GM18505 (cell line): ENCODE data around the gene LAMB1.

Experiments
- ATAC-seq: cut with Tn5 transposase; IDR thresholded peaks from one replicate; pipeline ENCODE4 v1.9.1; 2021; ENCODE audit not compliant: unreplicated experiment
- POLR2A ChIP-seq: IDR thresholded peaks from 4 replicates; pipeline ENCODE4 v1.6.1; 2011; ENCODE audit warnings: borderline replicate concordance; ENCODE audit not compliant: insufficient read depth, insufficient read length; ENCODE audit errors: extremely low read depth

Gene LAMB1

GRCh38 chr7:107946881-107947280, 56.1 kb downstream of the LAMB1 start:
- no peak for TF ChIP-seq POLR2A
- ATAC-seq, result no peak

GRCh38 chr7:107946451-107946850, 56.5 kb downstream of the LAMB1 start:
- no peak for TF ChIP-seq POLR2A
- ATAC-seq, result no peak

GRCh38 chr7:107945332-107945731, 57.6 kb downstream of the LAMB1 start:
- no peak for TF ChIP-seq POLR2A
- ATAC-seq, result no peak

- no peak for TF ChIP-seq POLR2A
- no peak for ATAC-seq
Measured at GRCh38 chr7:107944411-107945169, 58.4 kb downstream of the LAMB1 start.

DNA sequence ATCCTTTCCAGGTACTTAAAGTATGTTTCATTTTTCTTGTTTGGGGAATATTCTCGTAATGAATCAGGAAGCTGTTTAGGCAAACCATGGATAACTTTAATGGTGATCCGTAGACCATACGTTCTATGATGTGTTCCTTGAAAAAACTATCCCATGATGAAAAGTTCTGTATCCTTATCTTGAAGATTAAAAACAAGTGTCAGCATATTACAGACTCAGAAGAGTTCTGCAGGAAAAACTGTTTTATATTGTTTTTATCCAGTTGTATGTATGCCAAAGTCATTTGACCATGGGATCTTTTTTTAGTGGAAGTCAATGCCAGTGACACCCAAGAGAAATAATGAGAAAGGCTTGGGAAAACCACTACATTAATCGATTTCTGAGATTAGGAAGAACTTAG, 59.9 kb downstream of the LAMB1 start:
- no peak for TF ChIP-seq POLR2A
- ATAC-seq, result no peak

DNA sequence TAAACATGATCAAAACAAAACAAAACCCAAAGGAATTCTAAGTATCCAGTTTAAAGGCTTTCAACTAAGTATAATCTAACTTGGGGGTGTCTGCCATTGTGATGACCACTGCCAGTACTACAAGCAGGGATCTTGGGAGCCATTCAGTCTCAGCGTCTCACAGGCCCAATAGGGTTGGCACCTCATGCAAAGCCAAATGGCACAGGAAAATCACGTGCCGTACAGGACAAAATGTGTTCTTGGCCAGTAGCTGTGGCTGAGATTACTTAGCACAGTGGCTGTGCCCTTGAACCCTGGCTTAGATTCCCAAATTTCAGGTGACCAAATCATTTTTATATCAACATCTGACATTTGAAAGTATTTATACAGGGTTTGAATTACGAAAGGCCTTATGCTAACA, 62.0 kb downstream of the LAMB1 start:
- ATAC-seq, result no peak
- TF ChIP-seq POLR2A, result no peak

- ATAC-seq, result no peak
- no peak for TF ChIP-seq POLR2A
Measured at GRCh38 chr7:107939573-107940489, 63.1 kb downstream of the LAMB1 start.

DNA sequence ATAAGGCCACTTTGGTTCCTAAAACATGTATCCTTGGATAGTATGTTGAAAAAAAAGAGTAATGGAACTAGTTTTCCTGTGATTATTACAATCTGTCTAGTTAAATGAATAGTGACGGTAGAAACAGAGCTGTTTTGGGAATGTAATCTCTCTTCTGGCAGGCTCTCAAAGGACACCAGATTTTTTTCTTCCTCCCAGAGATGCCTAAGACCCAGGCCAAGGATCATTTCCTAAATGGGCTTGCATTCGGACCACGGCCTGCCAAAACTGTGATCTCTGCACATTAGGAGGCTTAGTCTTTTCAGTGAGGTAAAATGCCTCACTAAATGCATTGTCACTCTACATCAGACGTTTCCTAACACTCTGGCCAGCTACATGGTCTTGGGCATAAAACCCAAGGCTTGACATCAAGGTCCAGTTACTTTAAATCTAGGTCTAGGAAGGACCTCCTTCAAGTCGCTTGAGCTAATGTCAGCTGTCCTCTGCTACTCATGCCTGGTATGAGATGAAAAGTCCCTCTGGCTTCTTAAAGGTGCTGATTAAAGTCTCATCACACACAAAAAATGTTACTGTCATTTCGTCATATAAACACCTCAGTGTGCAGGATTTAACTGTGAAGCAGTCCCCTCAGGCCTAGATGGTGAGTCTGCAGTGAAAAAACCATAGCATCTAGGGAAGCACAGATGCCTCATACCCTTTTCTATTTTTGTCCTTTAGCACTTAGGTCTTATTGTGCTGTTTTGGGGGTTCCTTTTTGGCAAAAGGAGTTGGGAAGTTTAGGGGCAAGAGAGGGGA, 64.3 kb downstream of the LAMB1 start:
- TF ChIP-seq POLR2A, result no peak

GRCh38 chr7:107937531-107937930, 65.4 kb downstream of the LAMB1 start:
- no peak for ATAC-seq

More for the DNA sequence above, 64.3 kb downstream of the LAMB1 start:
- ATAC-seq, result no peak

DNA sequence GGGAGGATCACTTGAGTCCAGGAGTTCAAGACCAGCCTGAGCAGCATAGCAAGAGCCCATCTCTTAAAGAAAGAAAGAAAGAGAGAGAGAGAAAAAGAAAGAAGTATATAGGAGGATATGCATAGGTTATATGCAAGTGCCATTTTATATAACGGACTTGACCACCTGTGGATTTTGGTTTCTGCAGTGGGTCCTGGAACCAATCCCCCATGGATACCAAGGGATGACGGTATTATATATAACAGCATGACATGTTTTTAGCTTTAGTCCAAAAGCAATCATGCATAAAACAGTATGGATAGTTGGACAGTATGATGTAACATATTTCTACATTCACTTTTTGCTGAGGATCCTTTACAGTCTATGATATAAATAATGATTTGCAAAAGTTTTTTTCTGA, 66.6 kb downstream of the LAMB1 start:
- no peak for TF ChIP-seq POLR2A
- no peak for ATAC-seq

More at GRCh38 chr7:107937531-107937930, 65.4 kb downstream of the LAMB1 start:
- TF ChIP-seq POLR2A, result no peak

DNA sequence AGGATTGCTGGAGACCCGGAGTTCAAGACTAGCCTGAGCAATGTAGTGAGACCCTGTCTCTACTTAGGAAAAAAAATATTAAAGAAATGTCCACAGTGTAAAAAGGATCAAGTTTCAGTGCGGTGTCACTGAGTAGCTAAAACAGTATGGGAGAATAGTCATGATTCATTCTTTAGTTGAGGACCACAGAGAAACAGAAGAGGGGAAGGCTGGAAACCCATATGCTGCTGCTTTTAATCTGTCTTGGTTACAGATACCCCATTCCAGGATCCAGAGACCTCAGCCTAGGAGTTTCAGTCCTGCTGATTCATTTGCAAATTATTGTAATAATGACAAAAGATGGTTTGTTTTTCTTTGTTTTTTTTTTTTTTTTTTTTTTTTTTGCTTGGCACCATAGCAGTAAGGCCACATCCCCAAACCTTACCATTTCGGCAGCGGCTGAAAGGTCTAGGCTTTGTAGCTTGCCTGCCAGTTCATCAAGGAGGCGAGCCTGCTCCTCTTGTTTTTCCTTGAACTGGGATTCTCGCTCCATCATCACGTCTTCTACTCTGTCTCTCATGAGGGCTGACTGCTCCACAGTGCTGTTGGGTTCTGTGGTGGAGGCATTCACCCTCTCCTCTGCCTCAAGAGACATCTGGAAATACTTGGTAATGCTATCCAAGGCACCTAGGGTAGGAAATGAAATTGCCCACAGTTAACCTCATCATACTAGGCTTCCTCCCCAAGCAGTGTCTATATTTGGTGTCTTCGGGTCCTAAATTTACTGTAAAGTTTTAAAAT, 67.8 kb downstream of the LAMB1 start:
- no peak for ATAC-seq
- TF ChIP-seq POLR2A, result no peak

- ATAC-seq, result no peak
- TF ChIP-seq POLR2A, result no peak
Measured at GRCh38 chr7:107933386-107934013, 69.5 kb downstream of the LAMB1 start.

- ATAC-seq, result no peak
- no peak for TF ChIP-seq POLR2A
Measured at GRCh38 chr7:107932805-107933204, 70.2 kb downstream of the LAMB1 start.
